MM.1S (cell line): ENCODE measurements around the gene TMEM273.

Experiments used
- DNase-seq: peaks from one replicate; pipeline ENCODE4 v3.0.0-alpha.2; 2015
- H2AFZ ChIP-seq: fragments of 300-600 bp; sonication (generic); 2 replicates; pipeline ENCODE4 v1.6.0; 2016; ENCODE audit warnings: antibody characterized with exemption, low read length
- H3F3A ChIP-seq: fragments of 300-600 bp; sonication (generic); 2 replicates; pipeline ENCODE4 v1.6.1; 2016; ENCODE audit warnings: mild to moderate bottlenecking, antibody characterized with exemption, low read length, moderate library complexity, mixed read lengths; ENCODE audit not compliant: insufficient read depth
- H3K27ac ChIP-seq: fragments of 300-600 bp; sonication (generic); 2 replicates; pipeline ENCODE4 v1.5.1; 2016; ENCODE audit warnings: mild to moderate bottlenecking, low read length
- H3K27me3 ChIP-seq: fragments of 300-600 bp; sonication (generic); replicated peaks from 2 replicates; pipeline ENCODE4 v1.6.0; 2016; ENCODE audit warnings: low read length; ENCODE audit not compliant: insufficient read depth
- H3K36me3 ChIP-seq: fragments of 300-600 bp; sonication (generic); replicated peaks from 2 replicates; pipeline ENCODE4 v1.6.1; 2016; ENCODE audit warnings: mild to moderate bottlenecking, low read length, mixed read lengths; ENCODE audit not compliant: insufficient read depth
- H3K4me1 ChIP-seq: fragments of 300-600 bp; sonication (generic); 2 replicates; pipeline ENCODE4 v1.6.1; 2016; ENCODE audit warnings: low read length, mixed read lengths
- H3K4me2 ChIP-seq: fragments of 300-600 bp; sonication (generic); 2 replicates; pipeline ENCODE4 v1.6.0; 2016; ENCODE audit warnings: low read depth, low read length
- H3K4me3 ChIP-seq: fragments of 300-600 bp; sonication (generic); 2 replicates; pipeline ENCODE4 v1.5.1; 2016; ENCODE audit warnings: low read length, mixed read lengths
- H3K79me2 ChIP-seq: fragments of 300-600 bp; sonication (generic); 2 replicates; pipeline ENCODE4 v1.6.1; 2016; ENCODE audit warnings: mixed run types, low read length, mixed read lengths
- H3K9ac ChIP-seq: fragments of 300-600 bp; sonication (generic); 2 replicates; pipeline ENCODE4 v1.6.1; 2016; ENCODE audit warnings: low read length, mixed read lengths
- H3K9me2 ChIP-seq: fragments of 300-600 bp; sonication (generic); replicated peaks from 2 replicates; pipeline ENCODE4 v1.6.1; 2016; ENCODE audit warnings: mild to moderate bottlenecking, low read length, mixed read lengths; ENCODE audit not compliant: insufficient read depth
- H3K9me3 ChIP-seq: fragments of 300-600 bp; sonication (generic); replicated peaks from 2 replicates; pipeline ENCODE4 v1.6.1; 2016; ENCODE audit warnings: mild to moderate bottlenecking, low read length, mixed read lengths; ENCODE audit not compliant: insufficient read depth
- H4K20me1 ChIP-seq: fragments of 300-600 bp; sonication (generic); 2 replicates; pipeline ENCODE4 v1.6.1; 2016; ENCODE audit warnings: mild to moderate bottlenecking, low read length, moderate library complexity, mixed read lengths; ENCODE audit not compliant: insufficient read depth
- EZH2 ChIP-seq: fragments of 300-600 bp; sonication (generic); optimal IDR thresholded peaks from 2 replicates; pipeline ENCODE3; 2017; ENCODE audit warnings: low read depth, mild to moderate bottlenecking, antibody characterized with exemption, low read length, mixed read lengths
- EZH2phosphoT487 ChIP-seq: fragments of 300-600 bp; sonication (generic); IDR thresholded peaks from 2 replicates; pipeline ENCODE4 v1.6.1; 2018; ENCODE audit warnings: antibody characterized with exemption, low read length
- TF ChIP-seq, protein P1 (sequence below): fragments of 300-600 bp; sonication (generic); IDR thresholded peaks from 2 replicates; pipeline ENCODE4 v1.5.1; 2016; ENCODE audit warnings: antibody characterized with exemption, low read length, mixed read lengths

The TMEM273 gene

DNA sequence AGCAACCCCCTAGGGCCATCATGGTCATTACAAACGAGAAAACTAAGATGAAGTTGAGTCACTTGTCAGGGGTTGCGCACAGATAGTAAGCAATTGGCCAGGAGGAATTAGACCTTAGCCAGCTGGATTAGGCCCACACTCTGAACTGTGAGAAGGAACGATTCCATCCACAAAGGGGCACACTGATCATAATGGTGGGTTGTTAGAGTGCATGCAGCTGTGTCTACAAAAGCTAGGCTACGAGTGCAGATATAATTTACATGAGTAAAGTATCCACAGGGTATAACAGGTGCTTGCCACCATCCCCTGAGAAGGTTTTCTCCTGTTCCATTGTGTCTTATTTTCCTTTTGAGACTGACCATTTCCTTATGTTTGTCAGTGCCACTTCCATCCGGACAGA, 37.8 kb downstream of the TMEM273 start:
- no peak overlapping the region for H2AFZ ChIP-seq
- no peaks in the 10 kb centered on the region for H3K27me3 ChIP-seq
- H3K9me2 ChIP-seq = no peaks in the 10 kb centered on the region
- H3K4me1 ChIP-seq = no peaks in the 10 kb centered on the region
- H3K36me3 ChIP-seq = no peaks in the 10 kb centered on the region
- no peak overlapping the region for H3K4me2 ChIP-seq
- H3K9me3 ChIP-seq = no peaks in the 10 kb centered on the region
- no peak overlapping the region for H3K9ac ChIP-seq
- H3F3A ChIP-seq = no peaks in the 10 kb centered on the region
- no peak overlapping the region for H3K27ac ChIP-seq
- no peaks in the 10 kb centered on the region for H4K20me1 ChIP-seq
- DNase-seq = no peak
- TF ChIP-seq EZH2 (no peak), EZH2phosphoT487 (no peak)
- TF ChIP-seq, protein P1, sequence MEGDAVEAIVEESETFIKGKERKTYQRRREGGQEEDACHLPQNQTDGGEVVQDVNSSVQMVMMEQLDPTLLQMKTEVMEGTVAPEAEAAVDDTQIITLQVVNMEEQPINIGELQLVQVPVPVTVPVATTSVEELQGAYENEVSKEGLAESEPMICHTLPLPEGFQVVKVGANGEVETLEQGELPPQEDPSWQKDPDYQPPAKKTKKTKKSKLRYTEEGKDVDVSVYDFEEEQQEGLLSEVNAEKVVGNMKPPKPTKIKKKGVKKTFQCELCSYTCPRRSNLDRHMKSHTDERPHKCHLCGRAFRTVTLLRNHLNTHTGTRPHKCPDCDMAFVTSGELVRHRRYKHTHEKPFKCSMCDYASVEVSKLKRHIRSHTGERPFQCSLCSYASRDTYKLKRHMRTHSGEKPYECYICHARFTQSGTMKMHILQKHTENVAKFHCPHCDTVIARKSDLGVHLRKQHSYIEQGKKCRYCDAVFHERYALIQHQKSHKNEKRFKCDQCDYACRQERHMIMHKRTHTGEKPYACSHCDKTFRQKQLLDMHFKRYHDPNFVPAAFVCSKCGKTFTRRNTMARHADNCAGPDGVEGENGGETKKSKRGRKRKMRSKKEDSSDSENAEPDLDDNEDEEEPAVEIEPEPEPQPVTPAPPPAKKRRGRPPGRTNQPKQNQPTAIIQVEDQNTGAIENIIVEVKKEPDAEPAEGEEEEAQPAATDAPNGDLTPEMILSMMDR = no peak
- no peaks in the 10 kb centered on the region for H3K79me2 ChIP-seq
- no peak overlapping the region for H3K4me3 ChIP-seq

DNA sequence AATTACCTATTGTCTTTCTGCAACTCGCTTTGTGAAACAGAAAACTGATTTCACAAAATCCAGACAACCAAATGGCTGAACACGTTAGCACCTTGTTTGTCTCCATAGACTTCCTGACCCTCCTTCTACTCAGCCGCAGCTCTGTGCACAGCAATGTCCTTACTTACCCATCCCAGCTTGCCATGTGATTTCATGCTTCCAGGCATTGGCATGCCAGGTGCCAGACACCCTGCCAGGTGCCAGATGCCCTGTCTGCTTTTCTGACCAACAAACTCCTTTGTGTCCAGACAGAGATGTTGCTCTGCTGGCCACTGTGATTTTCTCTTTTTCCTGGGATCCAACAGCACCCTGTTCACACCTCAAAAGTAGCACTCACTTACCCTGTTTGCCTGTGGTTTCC, 38.3 kb downstream of the TMEM273 start:
- TF ChIP-seq EZH2 (no peak), EZH2phosphoT487 (no peak)
- TF ChIP-seq, protein P1 = no peak
- H3K9ac ChIP-seq = no peak overlapping the region
- H3K4me3 ChIP-seq = no peak overlapping the region
- H3K79me2 ChIP-seq = no peaks in the 10 kb centered on the region
- no peaks in the 10 kb centered on the region for H3K27me3 ChIP-seq
- no peak overlapping the region for H3K27ac ChIP-seq
- H2AFZ ChIP-seq = no peak overlapping the region
- no peaks in the 10 kb centered on the region for H3K9me3 ChIP-seq
- no peak for DNase-seq
- H3K4me1 ChIP-seq = no peaks in the 10 kb centered on the region
- no peaks in the 10 kb centered on the region for H4K20me1 ChIP-seq
- no peaks in the 10 kb centered on the region for H3K36me3 ChIP-seq
- H3F3A ChIP-seq = no peaks in the 10 kb centered on the region
- H3K4me2 ChIP-seq = no peak overlapping the region
- H3K9me2 ChIP-seq = no peaks in the 10 kb centered on the region

DNA sequence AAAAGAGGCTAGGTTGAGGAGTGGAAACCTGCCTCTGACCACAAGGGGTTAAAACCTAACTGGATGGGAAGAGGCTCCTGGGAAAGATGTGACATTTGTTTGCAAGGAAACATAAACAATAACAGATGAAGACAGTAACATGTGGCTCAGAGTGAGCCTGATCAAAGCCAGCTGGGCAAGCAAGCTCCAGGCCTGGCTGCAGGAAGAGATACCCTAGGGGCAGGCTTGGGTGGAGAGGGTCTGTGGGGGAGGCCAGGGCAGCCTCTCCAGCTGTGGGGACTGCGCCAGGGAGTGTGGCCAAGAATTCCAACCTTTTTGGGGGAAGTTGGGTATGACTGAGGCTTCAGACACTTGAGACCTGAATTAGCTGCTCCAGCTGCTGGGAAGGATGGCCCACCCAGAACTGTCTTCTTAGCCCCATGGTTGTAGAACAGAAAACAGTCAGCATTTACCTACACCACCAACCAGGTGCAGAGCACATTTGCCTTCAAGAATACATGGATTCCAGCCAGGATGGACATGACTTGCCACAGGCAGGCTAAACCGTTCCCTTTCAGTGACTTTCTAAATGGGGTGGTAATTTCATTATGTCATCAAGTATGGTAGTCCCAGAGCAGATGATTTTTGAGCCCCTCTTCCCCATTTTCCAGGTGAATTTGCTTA, 44.0 kb downstream of the TMEM273 start:
- Histone ChIP-seq H3K4me2 (no peak overlapping the region), H3K9ac (no peak overlapping the region)
- TF ChIP-seq, protein P1 = no peak
- TF ChIP-seq EZH2phosphoT487 (no peak), EZH2 (no peak)

More for the DNA sequence above, 44.0 kb downstream of the TMEM273 start:
- Histone ChIP-seq H3K27me3 (no peaks in the 10 kb centered on the region), H3K4me1 (no peaks in the 10 kb centered on the region), H2AFZ (no peak overlapping the region), H3K9me3 (no peaks in the 10 kb centered on the region), H3F3A (no peaks in the 10 kb centered on the region), H3K27ac (no peak overlapping the region), H3K4me3 (no peak overlapping the region), H4K20me1 (no peaks in the 10 kb centered on the region), H3K9me2 (no peaks in the 10 kb centered on the region), H3K79me2 (no peaks in the 10 kb centered on the region), H3K36me3 (no peaks in the 10 kb centered on the region)
- DNase-seq = no peak
